HepG2 (cell line): ENCODE data around the gene ANKRD17.

ENCODE experiments used
- CTCF ChIP-seq: sonication (generic); formaldehyde crosslinking; IDR thresholded peaks from 2 replicates; pipeline ENCODE4 v1.5.0; 2020; ENCODE audit warnings: mild to moderate bottlenecking, missing genetic modification reagents, moderate library complexity
- NCOA5 ChIP-seq: sonication (generic); formaldehyde crosslinking; IDR thresholded peaks from 2 replicates; pipeline ENCODE4 v1.4.0; 2020; ENCODE audit warnings: missing genetic modification reagents
- TAF1 ChIP-seq: sonication (generic); formaldehyde crosslinking; IDR thresholded peaks from 2 replicates; pipeline ENCODE4 v1.4.0; 2020; ENCODE audit warnings: missing genetic modification reagents

GRCh38 chr4:73213916-73214653, 44.5 kb downstream of the ANKRD17 start:
- TF ChIP-seq NCOA5 (CRISPR knock-in tag) (no peak), CTCF (CRISPR knock-in tag) (no peak), TAF1 (CRISPR knock-in tag) (no peak)
